HG03066 (cell line): ENCODE data around the gene MTMR11.

Experiments used
- ATAC-seq: cut with Tn5 transposase; IDR thresholded peaks from one replicate; pipeline ENCODE4 v1.9.1; 2021; ENCODE audit warnings: low read depth; ENCODE audit not compliant: unreplicated experiment

Gene MTMR11

DNA sequence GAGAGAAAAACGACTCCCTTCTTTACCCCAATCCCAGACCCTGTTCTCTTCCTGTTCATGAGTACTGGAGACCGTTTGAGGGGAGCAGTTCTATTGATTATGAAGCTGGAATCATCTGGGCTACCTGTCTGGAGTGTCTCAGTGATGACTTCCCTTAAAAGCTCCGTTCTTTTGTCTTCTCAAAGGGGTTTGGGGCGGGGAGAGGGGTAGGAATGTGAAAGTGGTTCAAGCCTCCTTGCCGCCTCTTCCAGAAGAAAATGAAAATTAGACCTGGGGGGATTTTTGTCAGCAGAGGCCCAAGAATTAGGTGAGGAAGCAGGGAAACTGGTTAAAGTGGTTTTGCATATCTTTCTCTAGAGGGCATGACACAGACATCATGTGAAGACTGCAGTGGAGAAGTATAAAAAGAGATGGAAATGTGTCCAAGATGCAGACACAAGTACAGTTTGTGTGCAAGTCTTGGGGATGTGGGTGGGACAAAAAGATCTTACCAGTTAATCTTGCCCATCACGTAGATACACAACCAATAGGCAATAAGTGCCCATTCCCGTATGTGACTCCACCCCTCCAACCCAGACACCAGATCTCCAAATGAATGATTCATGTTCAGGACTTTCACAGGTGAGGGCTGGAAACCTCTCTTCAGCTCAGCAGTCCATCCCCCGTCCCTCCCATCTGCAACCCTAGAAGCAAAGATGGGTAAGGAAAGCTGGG lies 470 bp upstream of the MTMR11 start:
- no peak for ATAC-seq

DNA sequence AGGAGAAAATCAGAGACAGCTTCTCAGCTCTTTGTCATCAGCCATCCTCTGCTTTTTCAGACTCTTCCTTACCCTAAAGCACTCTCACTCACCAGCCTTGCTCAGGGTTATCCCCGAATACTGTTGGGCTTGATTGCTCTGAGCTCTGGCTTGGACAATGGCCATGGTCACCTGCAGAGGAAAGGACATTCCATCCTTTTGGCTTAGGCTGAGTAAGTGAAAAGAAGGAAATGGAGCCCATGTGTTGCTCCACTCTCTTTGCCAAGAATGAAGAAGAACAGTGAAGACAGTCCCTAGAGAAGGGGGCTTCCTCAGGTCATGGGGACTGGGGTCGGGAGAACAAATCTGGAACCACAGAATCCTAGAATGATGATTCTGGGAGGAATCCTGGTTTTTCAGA lies 2.3 kb downstream of the MTMR11 start:
- no peak for ATAC-seq

DNA sequence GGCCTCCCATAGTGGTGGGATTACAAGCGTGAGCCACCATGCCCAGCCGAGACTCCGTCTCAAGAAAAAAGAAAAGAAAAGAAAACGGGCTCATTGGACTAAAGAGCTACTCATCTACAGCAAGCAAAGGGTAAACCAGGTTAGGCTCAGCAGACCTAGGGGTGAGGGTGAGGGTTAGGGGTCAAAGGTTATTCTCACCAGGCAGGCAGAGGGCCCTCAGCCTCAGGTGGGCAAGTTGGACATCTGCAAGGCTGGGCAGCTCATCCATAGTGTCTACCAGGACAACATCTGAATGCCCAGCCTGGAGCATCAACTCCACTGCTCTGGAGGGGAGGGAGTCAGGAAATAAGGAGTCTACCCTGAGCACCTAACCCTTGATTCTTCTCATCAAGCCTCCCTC lies 3.5 kb downstream of the MTMR11 start:
- no peak for ATAC-seq

DNA sequence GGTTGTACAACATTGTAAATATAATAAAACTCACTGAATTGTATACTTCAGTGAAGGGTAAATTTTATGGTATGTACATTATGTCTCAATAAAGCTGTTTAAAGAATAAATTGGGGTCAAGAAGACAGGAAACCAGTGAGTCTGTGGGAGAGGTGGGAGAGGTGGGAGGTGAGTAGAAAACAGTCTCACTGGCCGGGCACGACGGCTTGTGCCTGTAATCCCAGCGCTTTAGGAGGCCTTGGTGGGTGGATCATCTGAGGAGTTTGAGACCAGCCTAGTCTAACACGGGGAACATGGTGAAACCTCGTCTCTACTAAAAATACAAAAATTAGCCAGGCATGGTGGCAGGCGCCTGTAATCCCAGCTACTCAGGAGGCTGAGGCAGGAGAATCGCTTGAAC lies 4.2 kb downstream of the MTMR11 start:
- ATAC-seq: no peak

DNA sequence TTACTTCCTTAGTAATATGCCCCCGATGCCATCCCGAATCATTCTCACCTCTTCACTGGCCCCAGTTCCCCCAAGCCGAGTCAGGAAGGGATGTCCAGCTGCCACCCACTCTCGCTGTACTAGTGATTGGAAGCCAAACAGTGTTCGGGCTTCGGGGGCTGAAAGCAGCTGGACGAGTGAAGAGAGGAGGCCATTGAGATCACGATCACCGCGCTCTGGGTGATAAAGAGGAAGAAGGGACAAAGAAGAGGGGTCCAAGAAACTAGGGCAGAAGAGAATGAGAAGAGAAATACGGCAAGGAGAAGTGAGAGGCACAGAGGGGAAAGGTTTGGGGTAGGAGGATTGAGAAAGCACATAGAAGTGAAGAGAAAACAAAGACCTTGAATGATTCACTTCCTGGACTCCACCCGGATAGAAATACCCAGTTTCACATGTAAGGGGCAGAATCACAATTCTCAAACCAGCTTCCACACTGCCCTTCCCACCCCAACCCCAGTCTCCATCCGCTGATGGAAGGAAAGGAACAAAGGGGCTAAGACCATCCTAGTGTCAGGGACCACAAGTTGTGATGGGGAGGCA lies 5.4 kb downstream of the MTMR11 start:
- ATAC-seq: no peak

DNA sequence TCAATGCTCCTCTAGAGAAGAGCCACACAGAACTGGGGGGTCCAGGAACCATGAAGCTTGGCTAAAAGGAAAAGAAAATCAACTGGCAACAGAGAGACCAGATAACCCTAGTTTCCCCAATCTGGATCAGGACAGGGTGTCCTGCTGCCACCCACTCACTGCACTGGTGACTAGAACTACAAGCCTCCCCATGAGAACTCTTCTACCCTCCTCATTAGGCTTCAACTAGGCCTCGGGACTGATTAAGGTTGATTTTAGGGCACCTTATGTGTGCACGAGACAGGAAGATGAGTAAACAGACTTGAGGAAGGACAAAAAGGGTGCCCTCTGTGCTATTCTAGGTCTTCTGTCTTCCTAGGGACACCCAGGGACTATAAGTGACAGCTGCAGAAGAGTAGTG lies 6.8 kb downstream of the MTMR11 start:
- ATAC-seq: no peak

DNA sequence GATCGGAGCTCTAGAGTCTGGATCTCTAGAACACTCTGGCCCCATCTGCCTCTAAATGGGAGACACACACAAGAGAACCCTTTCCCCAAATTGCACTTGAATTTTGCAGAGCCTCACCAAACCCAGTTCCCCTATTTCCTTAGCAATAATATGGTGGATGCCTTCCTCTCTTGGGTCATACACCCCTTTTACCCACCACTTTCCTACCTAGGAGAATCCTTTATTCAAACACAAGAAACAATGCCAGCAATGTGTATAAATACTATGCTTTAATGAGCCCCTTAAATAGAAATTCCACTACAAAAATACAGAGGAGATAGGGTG lies 8.3 kb downstream of the MTMR11 start:
- no peak for ATAC-seq

DNA sequence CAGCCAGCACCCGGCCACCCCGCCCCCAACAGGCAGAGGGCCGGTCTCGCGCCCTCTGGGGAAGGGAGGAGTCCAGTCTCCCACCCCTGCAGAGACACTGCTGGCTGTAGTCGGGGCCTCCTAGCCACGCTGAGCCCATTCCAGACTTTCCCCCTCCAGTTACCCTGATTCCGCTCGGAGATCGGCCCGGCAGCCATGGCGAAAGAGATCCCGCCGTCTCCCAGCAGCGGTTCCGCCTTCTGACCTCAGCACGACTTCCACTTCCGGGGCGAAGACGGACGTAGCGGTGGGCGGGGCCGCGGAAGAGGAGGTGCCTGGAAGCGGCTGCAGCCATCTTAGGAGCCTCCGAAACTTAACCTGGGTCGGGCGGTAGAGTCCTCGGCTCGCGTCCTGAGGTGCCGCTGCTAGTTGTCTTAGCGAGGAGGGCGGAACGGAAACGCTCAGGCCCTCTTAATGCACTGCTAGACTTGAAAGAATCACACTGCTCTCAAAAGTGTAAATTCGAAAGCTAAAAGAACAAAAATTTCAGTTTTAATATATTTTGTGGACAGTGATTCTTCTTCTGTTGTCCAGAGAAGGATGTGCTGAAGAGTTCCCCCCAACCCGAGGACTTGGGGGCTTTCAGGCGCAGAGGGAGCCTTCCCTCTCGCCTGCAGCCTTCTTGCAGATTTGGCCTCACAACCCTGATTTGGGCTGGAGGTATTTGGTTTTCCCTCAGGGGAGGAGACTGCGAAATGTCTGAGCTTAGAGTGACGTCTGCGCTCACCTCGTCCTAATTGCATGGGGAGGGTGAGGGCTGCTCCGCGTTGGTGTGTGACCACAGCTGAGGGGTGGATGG lies 8.9 kb downstream of the MTMR11 start, which contains the start of gene SF3B4:
SF3B4 (minus strand) TSS at position 241 of the 838 bp plus-strand sequence; CDS start at position 197, 44 bp downstream.
- ATAC-seq: peak; percentile 94

DNA sequence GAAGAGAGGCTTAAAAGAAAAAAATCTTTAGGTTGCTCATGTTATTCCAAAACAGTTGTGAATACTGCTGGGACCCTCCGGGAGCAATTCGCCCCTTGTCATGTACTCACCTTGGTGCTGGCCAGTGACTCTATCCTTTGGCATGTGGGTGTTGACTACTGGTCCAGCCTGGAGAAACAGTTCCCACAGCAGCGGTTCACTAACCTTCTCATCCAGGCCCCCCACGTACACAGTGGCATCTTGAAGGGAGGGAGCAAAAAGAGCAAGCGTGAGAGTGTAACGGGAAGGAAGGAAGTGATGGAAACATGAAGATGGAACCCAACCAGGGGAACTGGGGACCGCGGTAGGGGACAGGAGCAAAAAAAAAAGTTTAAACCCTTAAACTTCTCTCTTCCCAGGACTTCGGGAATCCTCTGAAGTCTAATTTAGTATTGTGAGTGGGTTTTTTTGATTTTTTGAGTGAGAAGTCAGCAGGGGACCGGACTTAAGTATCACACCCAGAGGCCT lies 9.6 kb downstream of the MTMR11 start:
- no peak for ATAC-seq

DNA sequence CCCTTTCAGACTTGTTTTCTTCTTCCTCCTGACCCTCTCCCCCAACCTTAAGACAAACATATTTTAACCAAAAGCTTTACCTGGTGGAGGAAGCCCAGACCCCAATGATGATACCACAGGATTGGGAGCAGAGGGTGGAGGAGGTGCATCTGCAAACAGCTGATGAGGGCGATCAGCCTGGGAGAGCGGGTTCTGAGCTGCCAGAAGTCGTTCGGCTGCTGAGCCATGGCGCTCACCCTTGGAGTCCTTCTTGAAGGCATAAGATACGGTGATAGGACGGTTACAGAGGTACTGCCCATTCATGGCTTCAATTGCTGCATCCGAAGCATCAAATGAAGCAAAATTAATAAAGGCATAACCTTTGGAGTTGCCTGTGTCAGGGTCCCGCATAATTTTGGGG lies 10.4 kb downstream of the MTMR11 start:
- no peak for ATAC-seq

DNA sequence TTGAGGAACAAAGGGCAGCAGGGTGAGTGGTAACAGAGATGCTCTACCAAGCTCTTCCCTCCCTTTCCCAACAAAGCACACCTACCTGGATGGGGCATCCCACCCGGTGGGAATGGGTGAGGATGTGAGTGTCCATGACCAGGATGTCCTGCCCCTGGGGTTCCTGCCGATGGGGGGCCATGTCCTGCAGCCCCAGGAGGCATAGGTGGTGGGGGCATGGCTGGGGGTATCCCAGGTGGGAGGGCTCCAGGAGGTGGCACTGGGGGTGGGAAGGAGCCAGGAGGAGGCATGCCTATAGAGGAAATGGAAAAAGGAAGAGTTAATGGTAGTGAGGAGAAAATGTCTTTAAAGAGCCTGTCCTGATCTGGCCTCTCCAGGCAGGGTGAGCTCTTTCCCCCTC lies 10.9 kb downstream of the MTMR11 start:
- no peak for ATAC-seq

DNA sequence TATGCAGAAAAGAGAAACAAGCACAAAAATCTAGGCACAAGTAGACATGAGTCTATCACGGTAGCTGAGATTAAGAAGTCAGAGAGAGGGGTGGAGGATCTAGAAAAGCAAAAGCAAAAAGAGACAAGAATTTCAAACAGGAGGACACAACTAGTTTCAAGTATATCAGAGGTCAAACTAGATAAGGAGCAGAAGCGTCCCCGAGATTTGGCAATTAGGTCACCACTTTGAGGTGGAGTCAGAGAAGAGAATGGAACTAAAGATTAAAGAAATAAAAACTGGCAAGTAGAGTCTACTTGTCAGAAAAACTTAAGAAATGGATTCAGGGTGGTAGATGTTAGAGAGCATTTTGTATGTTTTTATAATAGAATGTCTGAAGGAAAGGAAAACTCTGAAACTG lies 11.3 kb downstream of the MTMR11 start:
- no peak for ATAC-seq

DNA sequence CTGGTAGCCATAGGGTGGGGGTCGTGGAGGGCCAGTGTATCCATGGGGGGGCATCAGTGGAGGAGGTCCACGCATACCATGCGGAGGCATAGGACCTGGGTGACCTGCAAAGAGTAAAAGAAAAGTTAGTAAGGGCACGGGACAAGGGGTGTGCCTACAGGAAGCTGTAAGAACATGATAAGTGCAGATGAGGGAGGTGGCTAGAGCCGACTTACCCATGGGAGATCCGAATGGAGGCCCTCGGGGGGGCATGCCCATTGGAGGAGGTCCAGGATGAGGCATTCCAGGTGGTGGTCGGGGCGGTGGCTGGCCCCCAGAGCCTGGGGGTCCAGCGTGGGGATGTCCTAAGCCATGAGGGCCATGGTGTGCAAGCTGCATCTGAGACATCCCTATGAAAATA lies 13.1 kb downstream of the MTMR11 start:
- no peak for ATAC-seq

DNA sequence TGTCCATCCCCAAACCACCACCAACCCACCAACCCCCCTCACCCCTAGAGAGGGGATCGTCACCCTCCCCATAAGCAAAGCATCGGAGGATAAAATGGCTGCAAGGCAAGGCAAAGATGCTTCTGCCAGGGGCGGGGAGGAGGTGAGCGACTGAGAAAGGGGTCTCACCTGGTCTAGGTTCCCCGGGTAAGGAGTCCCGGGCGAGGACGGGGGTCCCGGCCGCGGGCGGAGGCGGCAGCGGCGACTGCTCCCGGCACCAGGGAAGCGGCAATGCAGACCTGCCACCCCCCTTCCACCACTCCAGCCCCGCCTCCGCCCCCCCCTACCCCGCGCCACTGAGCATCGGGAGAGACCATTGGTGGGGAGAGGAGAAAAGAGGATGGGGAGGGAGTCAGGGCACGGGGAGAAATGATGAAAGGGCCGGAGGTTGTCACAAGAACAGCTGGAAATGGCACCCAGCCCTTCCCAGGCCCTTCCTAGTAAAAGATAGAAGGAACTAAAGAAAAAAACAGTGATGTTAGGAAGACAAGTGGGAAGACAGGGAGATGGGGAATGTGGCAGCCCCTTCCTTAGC lies 19.0 kb downstream of the MTMR11 start, which contains the start of gene SV2A:
SV2A (minus strand) TSS at position 274 of the 574 bp plus-strand sequence. CDS start 4,004 bp downstream, outside the sequence.
- no peak for ATAC-seq

DNA sequence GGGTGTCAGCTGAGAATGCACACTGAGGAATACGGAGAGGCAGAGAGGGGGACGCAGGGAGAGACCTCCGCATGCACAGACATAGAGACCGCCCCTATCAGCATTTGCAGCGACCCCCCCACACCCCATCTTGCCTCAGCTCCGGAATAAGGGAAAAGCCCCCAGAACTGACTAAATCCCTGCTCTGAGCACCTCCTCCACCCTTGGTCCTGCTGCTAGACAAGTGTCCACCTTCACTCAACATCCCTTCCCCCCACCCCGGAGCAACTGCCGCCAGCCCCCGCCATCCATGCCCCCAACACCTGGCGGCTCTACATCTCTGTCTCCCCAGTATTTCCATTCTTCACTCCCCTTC lies 19.8 kb downstream of the MTMR11 start:
- ATAC-seq: no peak

DNA sequence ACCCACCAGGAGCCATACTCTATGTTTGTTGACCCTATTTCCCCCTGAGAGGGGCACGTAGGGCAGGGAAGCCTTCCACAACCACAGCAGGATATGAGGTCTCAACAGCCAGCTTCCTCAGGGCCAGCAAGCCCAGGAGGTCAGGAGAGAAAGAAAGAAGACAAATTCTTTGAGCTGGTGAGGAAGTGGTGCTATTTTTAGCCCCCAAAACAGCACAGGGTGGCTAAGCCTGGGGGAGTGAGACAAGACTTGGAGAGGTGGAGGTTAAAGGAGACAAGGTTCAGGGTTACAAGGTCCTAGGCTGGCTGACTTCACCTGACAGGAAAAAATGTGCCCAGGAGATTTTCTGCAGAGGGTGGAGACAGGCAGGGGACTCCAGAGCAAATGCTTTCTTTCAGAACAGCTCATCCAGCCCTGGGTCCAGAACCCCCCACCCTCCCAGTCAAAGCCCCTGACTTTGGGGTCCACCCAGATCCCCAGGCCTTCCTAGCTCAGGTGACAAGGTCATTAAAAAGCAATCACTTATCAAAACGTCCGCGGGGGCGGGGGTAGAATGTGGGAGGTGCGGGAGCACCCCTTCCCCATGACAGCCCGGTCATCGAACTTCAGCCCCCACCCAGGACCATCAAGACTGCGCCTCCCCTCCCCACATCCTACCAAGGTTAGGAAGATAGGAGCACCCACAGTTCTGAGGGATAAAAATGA lies 20.3 kb downstream of the MTMR11 start:
- ATAC-seq: no peak

DNA sequence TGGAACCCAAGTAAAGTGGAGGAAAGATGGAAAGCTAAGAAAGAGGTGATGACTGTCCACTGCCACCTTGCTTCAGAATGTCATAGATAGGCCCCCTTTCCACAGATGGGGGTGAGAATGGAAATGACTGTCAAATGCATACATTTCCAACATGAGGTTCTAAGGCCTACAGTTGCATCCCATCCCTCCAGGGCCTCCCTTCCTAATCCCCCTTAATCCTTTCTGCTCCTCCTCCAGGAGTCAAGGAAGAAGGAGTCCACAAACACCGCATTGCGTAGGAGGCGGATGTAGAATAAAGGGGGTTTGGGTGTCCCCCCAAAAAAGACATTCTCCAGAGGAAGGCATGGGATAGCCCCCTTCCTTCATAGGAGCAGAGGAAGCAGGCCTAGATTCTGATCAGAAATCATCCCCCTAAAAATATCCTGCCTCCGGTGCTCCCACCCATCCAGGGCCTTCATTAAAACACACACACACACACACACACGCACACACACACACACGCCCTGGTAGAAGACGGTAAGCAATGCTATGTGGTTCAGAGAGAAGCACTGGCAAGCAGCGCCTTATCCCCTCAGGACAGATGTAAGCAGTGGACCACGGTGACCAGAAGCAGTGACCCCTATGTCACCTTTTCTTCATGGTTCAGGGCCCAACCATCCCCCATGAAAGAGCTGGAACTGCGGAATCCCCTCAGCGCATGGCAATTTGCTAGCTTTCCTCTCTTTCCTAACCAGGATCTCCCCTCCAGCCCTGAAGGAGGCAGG lies 21.1 kb downstream of the MTMR11 start:
- ATAC-seq: no peak

DNA sequence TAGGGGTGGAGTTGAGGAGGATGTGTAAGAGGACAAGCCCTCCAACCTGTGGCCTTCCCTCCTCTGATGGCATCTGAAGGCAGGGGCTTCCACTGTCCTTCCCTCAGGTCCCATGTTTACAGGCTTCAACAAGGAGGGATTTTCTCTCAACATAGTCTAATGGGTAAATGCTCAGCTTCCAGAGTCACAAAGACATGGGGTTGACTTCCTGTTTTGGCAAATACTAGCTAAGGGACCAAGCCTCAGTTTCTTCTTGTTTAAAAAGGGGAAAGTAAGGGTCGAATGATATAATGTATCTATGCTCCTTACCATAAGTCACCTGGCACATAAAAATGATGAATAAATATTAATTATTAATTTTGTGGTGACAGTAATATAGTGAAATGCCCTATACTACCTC lies 22.1 kb downstream of the MTMR11 start:
- no peak for ATAC-seq

DNA sequence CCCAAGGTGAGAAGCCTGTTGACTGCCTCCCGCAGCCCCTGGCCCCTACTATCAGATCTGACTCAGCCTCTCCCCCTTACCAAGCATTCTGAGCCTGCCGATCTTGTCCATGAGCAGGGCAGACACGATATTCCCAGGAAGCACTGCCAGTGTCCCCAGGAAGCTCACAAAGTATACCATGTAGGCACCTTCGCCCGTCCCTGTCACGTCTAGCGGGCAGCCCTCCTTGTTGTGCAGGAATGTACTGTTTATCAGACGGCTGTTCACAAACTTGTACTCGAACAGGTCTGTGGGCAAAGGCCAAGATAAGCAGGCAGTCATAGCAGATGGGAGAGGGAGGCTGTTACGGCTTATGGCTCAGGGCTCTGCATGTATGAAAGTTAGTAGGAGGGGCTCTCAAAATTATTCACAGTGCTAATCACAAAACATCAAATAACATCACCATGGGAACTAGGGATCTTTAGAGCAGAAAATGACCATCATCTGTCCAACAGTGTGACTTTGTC lies 30.1 kb downstream of the MTMR11 start:
- ATAC-seq: no peak
